GM20431 (cell line): ENCODE data around the gene NAALAD2.
"Not testable (repeated sequence)": the region's sequence is repeated elsewhere in the genome, so short reads cannot be mapped to it uniquely, and the experiment has no call there.

Source experiments
- in situ Hi-C: fragments of 300-500 bp; cut with MseI, MboI; formaldehyde crosslinking; loops from one replicate; pipeline ENCODE4 v1.15.0; 2020; ENCODE audit warnings: low sequenced_read_pairs; ENCODE audit not compliant: unreplicated experiment

NAALAD2 gene

GRCh38 chr11:90134478-90135003 is at the start of gene NAALAD2:
TSS of gene NAALAD2 (plus strand) at chr11:90134663. CDS start at chr11:90134759, 96 bp downstream.
- in situ Hi-C loops = no loop called here

- in situ Hi-C loops = not testable (repeated sequence)
Measured at GRCh38 chr11:90085650-90086049, 48.8 kb upstream of the NAALAD2 start, which contains the start of gene UBTFL1. TSS of gene UBTFL1 (plus strand) at chr11:90085950. CDS start at chr11:90085950, 0 bp downstream.

- in situ Hi-C loops = not testable (repeated sequence)
Measured at GRCh38 chr11:90088731-90089130, 45.7 kb upstream of the NAALAD2 start.

GRCh38 chr11:90095230-90095924 is 39.1 kb upstream of the NAALAD2 start:
- in situ Hi-C loops = not testable (repeated sequence)

GRCh38 chr11:90098261-90098660 is 36.2 kb upstream of the NAALAD2 start:
- in situ Hi-C loops = not testable (repeated sequence)

GRCh38 chr11:90100431-90100830 is 34.0 kb upstream of the NAALAD2 start:
- in situ Hi-C loops = no loop called here

- in situ Hi-C loops = no loop called here
Measured at GRCh38 chr11:90113541-90113940, 20.9 kb upstream of the NAALAD2 start.

- in situ Hi-C loops = no loop called here
Measured at GRCh38 chr11:90120191-90120590, 14.3 kb upstream of the NAALAD2 start.

GRCh38 chr11:90124371-90124770 is 10.1 kb upstream of the NAALAD2 start:
- in situ Hi-C loops = no loop called here

GRCh38 chr11:90124946-90125345 is 9.5 kb upstream of the NAALAD2 start:
- in situ Hi-C loops = no loop called here

GRCh38 chr11:90133560-90134477 is 644 bp upstream of the NAALAD2 start:
- in situ Hi-C loops = no loop called here

- in situ Hi-C loops = no loop called here
Measured at GRCh38 chr11:90135016-90135415, 553 bp downstream of the NAALAD2 start.

- in situ Hi-C loops = no loop called here
Measured at GRCh38 chr11:90148900-90149299, 14.4 kb downstream of the NAALAD2 start.

- in situ Hi-C loops = not testable (repeated sequence)
Measured at GRCh38 chr11:90166982-90167573, 32.6 kb downstream of the NAALAD2 start.

- in situ Hi-C loops = not testable (repeated sequence)
Measured at GRCh38 chr11:90167704-90168103, 33.2 kb downstream of the NAALAD2 start.

GRCh38 chr11:90168571-90168970 is 34.1 kb downstream of the NAALAD2 start:
- in situ Hi-C loops = no loop called here

GRCh38 chr11:90171359-90171758 is 36.9 kb downstream of the NAALAD2 start:
- in situ Hi-C loops = no loop called here

GRCh38 chr11:90176069-90176468 is 41.6 kb downstream of the NAALAD2 start:
- in situ Hi-C loops = no loop called here

- in situ Hi-C loops = no loop called here
Measured at GRCh38 chr11:90178751-90179150, 44.3 kb downstream of the NAALAD2 start.

GRCh38 chr11:90179923-90180322 is 45.5 kb downstream of the NAALAD2 start:
- in situ Hi-C loops = no loop called here
